ENCODE results near the gene ZNF101. TPM values are rescaled to one million over a fixed set of nuclear protein-coding genes. Genes with fewer than 3 reads are reported as not detected.
A peak's percentile ranks its signal among the peaks of the same experiment; 100 is the strongest.

The ZNF101 gene
- total and polyA plus RNA-seq, 9 donors: 2.9 to 12.6 (median 5.6) TPM

GRCh38 chr19:19661141-19661674 is 7.4 kb upstream of the ZNF101 start:
- H3K4me1 ChIP-seq (ENCODE audit: insufficient read depth): peaks cover 2% of the 10 kb centered on the region
- 77 to 79% (median 78%) methylated on average over 10 of the region's 10 CpGs for WGBS, 3 donors
- no peaks in the 10 kb centered on the region for H3K36me3 ChIP-seq
- peak in 1 of 5 donors; percentile 17 for DNase-seq
- H3K9me3 ChIP-seq: no peaks in the 10 kb centered on the region
- intact Hi-C loops (cut with DNase I): loop anchor here in 1 of 4 donors (10.0 kb wide), 1 partner anchor 294 kb away; no protein-coding TSS in a partner anchor
- TF ChIP-seq POLR2A (IDR thresholded peaks at IDR 0.05) (no peak), CTCF (IDR thresholded peaks at IDR 0.05) (no peak), EP300 (IDR thresholded peaks at IDR 0.05) (no peak)
- H3K27me3 ChIP-seq: no peaks in the 10 kb centered on the region
- no peak overlapping the region for H3K27ac ChIP-seq
- H3K4me3 ChIP-seq: no peak overlapping the region

- TF ChIP-seq POLR2A (IDR thresholded peaks at IDR 0.05) (no peak), EP300 (IDR thresholded peaks at IDR 0.05) (no peak), CTCF (IDR thresholded peaks at IDR 0.05) (no peak)
- H3K36me3 ChIP-seq: no peaks in the 10 kb centered on the region
- no peaks in the 10 kb centered on the region for H3K9me3 ChIP-seq
- H3K27ac ChIP-seq: no peak overlapping the region
- intact Hi-C loops (cut with DNase I): loop anchor here in 1 of 4 donors (10.0 kb wide), 1 partner anchor 293 kb away; no protein-coding TSS in a partner anchor
- H3K4me1 ChIP-seq (ENCODE audit: insufficient read depth): peaks cover 2% of the 10 kb centered on the region
- no peak overlapping the region for H3K4me3 ChIP-seq
- 65 to 75% (median 66%) methylated on average over 18 of the region's 18 CpGs for WGBS, 3 donors
- peak in 1 of 5 donors; percentile 18 for DNase-seq
- no peaks in the 10 kb centered on the region for H3K27me3 ChIP-seq
Measured at GRCh38 chr19:19661675-19662251, 6.9 kb upstream of the ZNF101 start.

- peak overlapping the region; percentile 89 for H3K4me3 ChIP-seq
- intact Hi-C loops (cut with DNase I): loop anchor here in 1 of 4 donors (10.0 kb wide), 1 partner anchor 292 kb away; no protein-coding TSS in a partner anchor
- 65 to 80% (median 73%) methylated on average over 8 of the region's 8 CpGs for WGBS, 3 donors
- peaks cover 2% of the 10 kb centered on the region for H3K4me1 ChIP-seq (ENCODE audit: insufficient read depth)
- H3K9me3 ChIP-seq: no peaks in the 10 kb centered on the region
- no peak for TF ChIP-seq EP300 (IDR thresholded peaks at IDR 0.05)
- no peak for TF ChIP-seq POLR2A (IDR thresholded peaks at IDR 0.05)
- no peak for TF ChIP-seq CTCF (IDR thresholded peaks at IDR 0.05)
- H3K27me3 ChIP-seq: no peaks in the 10 kb centered on the region
- DNase-seq: peak in 1 of 5 donors; percentile 19
- H3K36me3 ChIP-seq: no peaks in the 10 kb centered on the region
- H3K27ac ChIP-seq: no peak overlapping the region
Measured at GRCh38 chr19:19662344-19662743, 6.3 kb upstream of the ZNF101 start.

GRCh38 chr19:19662871-19663255 is 5.8 kb upstream of the ZNF101 start:
- no peaks in the 10 kb centered on the region for H3K36me3 ChIP-seq
- no peak for TF ChIP-seq POLR2A (IDR thresholded peaks at IDR 0.05)
- TF ChIP-seq EP300 (IDR thresholded peaks at IDR 0.05): no peak
- TF ChIP-seq CTCF (IDR thresholded peaks at IDR 0.05): no peak
- intact Hi-C loops (cut with DNase I): loop anchor here in 1 of 4 donors (10.0 kb wide), 1 partner anchor 292 kb away; no protein-coding TSS in a partner anchor
- H3K4me3 ChIP-seq: peak overlapping the region; percentile 89
- peaks cover 2% of the 10 kb centered on the region for H3K4me1 ChIP-seq (ENCODE audit: insufficient read depth)
- peak overlapping the region in 1 of 2 donors; percentile 95 for H3K27ac ChIP-seq
- H3K27me3 ChIP-seq: no peaks in the 10 kb centered on the region
- 3 to 7% (median 3%) methylated on average over 17 of the region's 17 CpGs for whole genome bisulfite sequencing, 3 donors
- H3K9me3 ChIP-seq: no peaks in the 10 kb centered on the region
- DNase-seq: no peak

Measured in ovary (tissue), 9 donors.